ENCODE data around the gene ZNF335.
A peak's percentile ranks its signal among the peaks of the same experiment; 100 is the strongest.
"Not testable (repeated sequence)": the region's sequence is repeated elsewhere in the genome, so short reads cannot be mapped to it uniquely, and the experiment has no call there.

The ZNF335 gene

GRCh38 chr20:45993197-45993951 is 21.4 kb upstream of the ZNF335 start:
- TF ChIP-seq, protein P1, sequence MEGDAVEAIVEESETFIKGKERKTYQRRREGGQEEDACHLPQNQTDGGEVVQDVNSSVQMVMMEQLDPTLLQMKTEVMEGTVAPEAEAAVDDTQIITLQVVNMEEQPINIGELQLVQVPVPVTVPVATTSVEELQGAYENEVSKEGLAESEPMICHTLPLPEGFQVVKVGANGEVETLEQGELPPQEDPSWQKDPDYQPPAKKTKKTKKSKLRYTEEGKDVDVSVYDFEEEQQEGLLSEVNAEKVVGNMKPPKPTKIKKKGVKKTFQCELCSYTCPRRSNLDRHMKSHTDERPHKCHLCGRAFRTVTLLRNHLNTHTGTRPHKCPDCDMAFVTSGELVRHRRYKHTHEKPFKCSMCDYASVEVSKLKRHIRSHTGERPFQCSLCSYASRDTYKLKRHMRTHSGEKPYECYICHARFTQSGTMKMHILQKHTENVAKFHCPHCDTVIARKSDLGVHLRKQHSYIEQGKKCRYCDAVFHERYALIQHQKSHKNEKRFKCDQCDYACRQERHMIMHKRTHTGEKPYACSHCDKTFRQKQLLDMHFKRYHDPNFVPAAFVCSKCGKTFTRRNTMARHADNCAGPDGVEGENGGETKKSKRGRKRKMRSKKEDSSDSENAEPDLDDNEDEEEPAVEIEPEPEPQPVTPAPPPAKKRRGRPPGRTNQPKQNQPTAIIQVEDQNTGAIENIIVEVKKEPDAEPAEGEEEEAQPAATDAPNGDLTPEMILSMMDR (conservative IDR thresholded peaks at IDR 0.05; ENCODE audit: low read length): no peak
- no peak overlapping the region for H3K4me3 ChIP-seq (ENCODE audit: low read length)
- DNase-seq (ENCODE audit: low read depth): peak; percentile 16

DNA sequence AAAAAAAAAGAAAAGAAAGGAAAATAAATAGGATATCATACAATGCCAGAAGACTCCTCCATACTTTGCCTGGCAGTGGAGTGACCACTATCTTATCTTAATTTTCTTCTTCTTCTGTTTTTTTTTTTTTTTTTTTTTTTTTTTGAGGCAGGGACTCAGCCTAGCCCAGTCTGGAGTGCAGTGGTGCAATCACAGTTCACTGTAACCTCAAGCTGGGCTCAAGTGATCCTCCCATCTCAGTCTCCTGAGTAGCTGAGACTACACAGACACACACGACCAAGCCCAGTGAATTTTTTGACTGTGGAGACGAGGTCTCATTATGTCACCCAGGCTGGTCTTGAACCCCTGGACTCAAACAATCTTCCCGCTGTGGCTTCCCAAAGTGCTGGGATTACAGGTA is 19.6 kb upstream of the ZNF335 start:
- H3K4me3 ChIP-seq (ENCODE audit: low read length): no peak overlapping the region
- TF ChIP-seq, protein P1 (conservative IDR thresholded peaks at IDR 0.05; ENCODE audit: low read length): no peak
- DNase-seq (ENCODE audit: low read depth): no peak

DNA sequence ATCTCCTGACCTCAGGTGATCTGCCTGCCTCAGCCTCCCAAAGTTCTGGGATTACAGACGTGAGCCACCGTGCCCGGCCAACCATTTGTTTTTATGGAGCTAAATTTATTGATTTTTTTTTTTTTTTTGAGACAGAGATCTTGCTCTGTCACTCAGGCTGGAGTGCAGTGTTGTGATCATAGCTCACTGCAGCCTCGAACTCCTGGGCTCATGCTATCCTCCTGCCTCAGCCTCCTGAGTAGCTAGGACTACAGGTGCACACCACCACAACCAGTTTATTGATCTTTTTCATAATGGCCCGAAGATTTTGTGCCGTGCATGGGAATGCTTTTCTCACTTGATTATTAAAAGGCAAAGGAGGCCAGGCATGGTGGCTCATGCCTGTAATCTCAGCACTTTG is 16.8 kb upstream of the ZNF335 start:
- DNase-seq (ENCODE audit: low read depth); H3K4me3 ChIP-seq (ENCODE audit: low read length): not testable (repeated sequence)

DNA sequence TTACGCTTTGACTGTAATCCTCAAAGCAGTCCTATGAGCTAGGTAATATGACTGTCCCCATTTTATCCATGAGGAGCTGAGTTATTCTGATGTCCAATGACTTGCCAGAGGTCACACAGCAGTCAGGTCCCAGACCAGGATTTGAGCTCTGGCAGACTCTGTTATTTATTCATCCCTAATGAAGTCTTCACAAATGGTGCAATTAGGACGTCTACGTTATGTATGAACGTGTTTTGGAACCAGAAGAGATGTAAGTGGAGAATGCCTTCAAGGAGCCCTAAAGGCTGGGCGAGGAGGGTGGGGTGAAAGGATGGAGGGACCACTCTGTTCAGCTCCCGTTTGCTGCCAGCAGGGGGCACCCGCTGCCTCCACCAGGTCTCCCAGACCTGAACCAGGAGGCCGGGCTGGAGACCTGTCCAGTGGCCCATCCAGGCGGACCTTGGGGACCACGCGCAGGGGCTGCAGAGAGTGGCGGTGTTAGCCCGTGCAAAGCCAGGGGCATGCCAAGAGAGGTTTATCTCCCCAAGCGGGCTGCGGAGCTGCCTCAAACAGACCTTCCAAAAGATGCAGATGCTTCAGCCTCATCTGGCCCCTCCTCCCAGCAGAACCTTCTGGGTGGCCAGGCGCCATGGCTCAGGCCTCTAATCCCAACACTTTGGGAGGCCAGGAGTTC is 15.2 kb upstream of the ZNF335 start:
- TF ChIP-seq, protein P1 (conservative IDR thresholded peaks at IDR 0.05; ENCODE audit: low read length): peak; percentile 74
- H3K4me3 ChIP-seq (ENCODE audit: low read length): no peak overlapping the region
- DNase-seq (ENCODE audit: low read depth): peak; percentile 37

DNA sequence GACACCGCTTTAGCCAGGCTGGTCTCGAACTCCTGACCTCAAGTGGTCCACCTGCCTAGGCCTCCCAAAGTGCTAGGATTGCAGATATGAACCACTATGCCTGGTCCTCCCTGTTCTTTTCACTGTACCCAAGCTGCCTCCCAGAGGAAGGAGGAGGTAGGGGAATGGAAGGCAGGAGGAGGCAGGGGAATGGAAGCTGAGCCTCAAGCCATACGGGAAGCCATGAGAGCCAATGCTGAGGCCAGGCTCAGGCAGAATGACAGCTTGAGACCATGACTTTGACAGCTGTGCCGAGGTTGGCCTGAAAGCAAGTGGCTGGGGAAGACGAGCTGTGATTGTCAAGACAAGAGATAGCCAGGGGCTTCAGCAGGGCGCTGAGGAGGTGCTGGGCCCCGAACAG is 13.6 kb upstream of the ZNF335 start:
- TF ChIP-seq, protein P1 (conservative IDR thresholded peaks at IDR 0.05; ENCODE audit: low read length): peak; percentile 19; the same call in 1 of the 2 replicates
- no peak overlapping the region for H3K4me3 ChIP-seq (ENCODE audit: low read length)
- peak; percentile 5 for DNase-seq (ENCODE audit: low read depth)

DNA sequence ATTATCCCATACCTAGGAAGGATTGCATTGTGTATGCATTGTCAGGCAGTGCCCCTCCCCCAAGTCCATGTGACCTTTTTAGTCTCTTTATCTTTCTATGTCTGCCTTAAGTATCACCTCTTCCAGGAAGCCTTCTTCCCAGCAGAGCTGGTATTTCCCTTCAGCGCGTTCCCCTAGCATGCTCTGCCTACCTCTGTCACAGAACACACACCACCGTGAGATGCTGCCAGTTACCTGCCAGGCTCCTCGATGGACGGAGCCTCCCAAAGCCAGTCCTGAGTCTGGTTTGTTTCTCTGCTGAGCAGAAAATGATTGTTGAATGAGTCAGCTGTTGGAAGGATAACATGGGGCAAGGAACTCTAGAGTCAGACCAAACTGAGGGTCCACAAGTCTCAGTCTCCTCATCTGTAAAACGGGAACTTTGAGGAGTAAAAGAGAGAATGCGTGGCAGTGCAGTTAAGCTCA is 11.3 kb upstream of the ZNF335 start:
- TF ChIP-seq, protein P1 (conservative IDR thresholded peaks at IDR 0.05; ENCODE audit: low read length): no peak
- DNase-seq (ENCODE audit: low read depth): no peak
- no peak overlapping the region for H3K4me3 ChIP-seq (ENCODE audit: low read length)

DNA sequence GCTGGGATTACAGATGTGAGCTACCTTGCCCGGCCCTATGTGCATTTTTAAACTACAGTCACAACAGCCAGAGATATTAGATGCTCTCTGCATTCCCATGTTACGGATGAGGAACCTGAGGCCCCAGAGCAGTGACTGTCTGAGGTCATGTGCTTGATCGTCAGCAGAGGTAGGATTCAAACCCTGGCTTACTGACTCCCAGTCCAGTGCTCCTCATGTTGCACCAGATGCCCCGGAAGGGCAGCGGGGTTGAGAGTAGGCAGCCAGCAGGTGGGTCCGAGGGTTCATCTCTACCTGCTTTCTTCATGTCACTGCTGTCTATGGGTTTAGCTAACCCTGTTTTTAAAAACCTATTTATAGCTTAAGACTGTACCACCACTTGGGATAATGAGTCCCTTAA is 9.3 kb upstream of the ZNF335 start:
- no peak for DNase-seq (ENCODE audit: low read depth)

More for the DNA sequence above, 9.3 kb upstream of the ZNF335 start:
- no peak overlapping the region for H3K4me3 ChIP-seq (ENCODE audit: low read length)
- TF ChIP-seq, protein P1 (conservative IDR thresholded peaks at IDR 0.05; ENCODE audit: low read length): no peak
